HG03342 (cell line): Measurements from ENCODE around the gene KIFC1.

Experiments
- ATAC-seq: cut with Tn5 transposase; IDR thresholded peaks from one replicate; pipeline ENCODE4 v1.9.1; 2021; ENCODE audit warnings: mild to moderate bottlenecking, moderate library complexity; ENCODE audit not compliant: unreplicated experiment

KIFC1 gene

GRCh38 chr6:33424855-33425667, 33.4 kb downstream of the KIFC1 start:
- no peak for ATAC-seq

DNA sequence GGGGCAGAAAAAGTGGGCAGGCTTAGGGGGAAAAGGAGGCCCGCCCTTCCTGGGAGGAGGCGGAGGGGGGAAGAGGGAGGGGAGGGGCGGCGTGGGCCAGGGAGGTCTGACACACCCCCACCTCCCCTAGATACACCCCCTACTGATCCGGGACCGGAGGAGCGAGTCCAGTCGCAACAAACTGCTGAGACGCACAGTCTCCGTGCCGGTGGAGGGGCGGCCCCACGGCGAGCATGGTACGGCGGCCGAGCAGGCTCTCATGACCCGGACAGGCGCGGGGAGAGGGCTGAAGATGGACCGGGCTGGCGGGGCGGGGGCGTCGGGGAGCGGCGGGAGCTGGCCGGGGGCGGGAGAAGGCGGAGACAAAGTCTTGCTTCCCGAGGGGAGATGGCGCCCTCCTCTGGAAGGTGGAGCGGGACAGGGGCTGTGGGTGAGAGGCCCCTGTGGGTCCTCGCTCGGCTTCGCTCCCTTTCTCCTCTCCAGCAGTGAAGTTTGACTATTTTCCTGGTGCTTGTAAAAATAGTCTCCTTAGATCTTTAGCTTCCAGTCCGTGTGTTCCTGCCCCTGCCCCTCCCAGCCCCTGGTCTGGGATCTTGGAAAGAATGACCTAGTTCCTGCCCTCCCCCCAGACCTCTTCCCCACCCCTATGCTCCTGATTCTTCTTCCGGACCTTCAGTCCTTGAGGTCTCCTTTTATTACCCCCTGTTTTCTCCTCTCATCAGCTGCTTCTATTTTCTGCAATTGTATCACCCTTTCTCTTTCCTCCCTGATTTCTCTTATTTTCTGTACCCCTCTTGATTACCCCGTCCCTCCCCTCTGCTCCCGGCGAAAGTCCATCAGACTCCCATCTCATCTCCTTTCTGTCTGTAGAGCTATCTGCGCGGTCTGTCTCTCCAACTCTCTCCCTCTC, 34.3 kb downstream of the KIFC1 start:
- peak; percentile 43 for ATAC-seq

- ATAC-seq: no peak
These were observed 35.2 kb downstream of the KIFC1 start for GRCh38 chr6:33426590-33427511.

DNA sequence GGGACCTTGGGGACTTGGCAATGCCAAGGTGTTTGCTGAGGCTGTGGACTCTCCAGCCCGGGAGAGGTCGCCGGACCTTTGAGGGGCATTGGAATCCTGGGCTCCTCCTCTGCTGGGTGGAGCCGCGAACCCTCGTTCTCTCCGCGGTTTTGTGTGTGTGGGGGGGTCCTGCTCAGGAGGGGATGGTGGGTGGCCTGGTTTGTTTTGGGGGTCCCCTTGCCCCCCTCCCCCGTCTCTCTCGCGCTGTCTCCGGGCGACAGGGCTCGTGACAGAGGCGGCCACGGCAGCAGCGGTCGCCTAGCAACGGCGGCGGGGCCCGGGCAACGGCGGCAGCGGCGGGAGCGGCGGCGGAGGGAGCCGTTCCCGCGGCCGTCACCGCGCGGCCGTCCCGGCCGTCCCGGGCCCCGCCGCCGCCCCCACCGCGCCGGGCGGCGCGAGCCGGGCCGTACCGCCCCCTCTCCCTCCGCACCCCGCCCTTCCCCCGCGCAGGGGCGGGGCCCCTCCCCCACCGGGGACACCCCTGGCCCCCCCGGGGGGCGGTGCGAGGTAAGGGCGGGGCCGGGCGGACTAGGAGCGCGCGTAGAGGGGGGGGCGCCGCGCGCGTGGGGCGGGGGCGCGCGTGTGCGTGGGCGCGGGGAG, 36.1 kb downstream of the KIFC1 start:
- ATAC-seq: no peak

- ATAC-seq: no peak
These were observed 36.8 kb downstream of the KIFC1 start for GRCh38 chr6:33428224-33428965.

DNA sequence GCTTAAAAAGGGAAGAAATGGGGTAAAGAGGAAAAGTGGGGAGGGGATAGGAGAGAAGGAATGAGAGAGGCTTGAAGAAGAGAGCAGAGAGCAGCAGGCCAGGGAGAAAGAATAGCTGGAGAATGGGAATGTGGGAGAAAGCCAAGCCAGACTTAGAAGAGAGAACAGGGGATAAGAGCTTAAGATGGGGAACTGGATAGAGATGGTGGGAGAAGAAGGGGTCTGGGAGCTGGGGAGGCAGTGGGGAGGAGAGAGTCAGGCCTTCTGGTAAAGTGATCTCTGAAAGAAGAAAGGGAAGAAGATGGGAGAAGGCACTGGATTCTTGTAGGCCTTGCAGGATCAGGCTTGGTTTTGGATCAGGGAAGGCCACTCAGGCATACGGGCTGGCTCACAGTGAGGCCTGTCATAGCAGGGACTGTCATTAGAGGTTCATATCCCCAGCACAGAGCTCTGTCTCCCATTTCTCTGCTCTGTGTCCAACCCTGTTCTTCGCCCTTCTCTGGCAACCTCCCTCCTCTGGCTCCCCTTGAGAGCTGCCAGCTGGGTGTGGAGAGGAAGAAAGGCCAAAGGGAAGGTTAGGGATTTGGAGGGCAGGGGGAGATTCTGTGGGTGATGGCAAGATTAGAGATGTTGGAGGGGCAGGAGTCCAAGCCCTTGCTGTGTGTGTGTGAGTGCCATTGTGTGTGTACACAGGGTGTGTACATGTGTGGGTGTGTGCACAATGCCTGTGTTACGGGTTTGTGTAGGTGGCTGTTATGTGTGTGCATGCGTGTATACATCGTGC, 37.5 kb downstream of the KIFC1 start:
- no peak for ATAC-seq

DNA sequence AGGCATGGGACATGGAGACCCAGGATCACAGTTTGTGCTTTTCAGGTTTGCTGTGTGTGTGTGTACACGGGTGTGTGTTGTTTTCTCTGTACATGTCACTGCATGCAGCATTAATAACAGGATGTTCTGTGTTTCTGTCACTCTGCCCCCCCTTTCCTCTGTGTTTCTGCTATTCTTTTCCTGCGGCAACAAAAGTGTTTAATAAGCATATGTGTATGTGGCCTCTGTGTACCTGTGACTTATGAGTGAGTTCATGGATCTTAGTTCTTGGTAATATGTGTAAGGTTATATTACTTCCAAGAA, 38.1 kb downstream of the KIFC1 start:
- no peak for ATAC-seq

GRCh38 chr6:33430334-33430733, 38.7 kb downstream of the KIFC1 start:
- ATAC-seq: no peak

DNA sequence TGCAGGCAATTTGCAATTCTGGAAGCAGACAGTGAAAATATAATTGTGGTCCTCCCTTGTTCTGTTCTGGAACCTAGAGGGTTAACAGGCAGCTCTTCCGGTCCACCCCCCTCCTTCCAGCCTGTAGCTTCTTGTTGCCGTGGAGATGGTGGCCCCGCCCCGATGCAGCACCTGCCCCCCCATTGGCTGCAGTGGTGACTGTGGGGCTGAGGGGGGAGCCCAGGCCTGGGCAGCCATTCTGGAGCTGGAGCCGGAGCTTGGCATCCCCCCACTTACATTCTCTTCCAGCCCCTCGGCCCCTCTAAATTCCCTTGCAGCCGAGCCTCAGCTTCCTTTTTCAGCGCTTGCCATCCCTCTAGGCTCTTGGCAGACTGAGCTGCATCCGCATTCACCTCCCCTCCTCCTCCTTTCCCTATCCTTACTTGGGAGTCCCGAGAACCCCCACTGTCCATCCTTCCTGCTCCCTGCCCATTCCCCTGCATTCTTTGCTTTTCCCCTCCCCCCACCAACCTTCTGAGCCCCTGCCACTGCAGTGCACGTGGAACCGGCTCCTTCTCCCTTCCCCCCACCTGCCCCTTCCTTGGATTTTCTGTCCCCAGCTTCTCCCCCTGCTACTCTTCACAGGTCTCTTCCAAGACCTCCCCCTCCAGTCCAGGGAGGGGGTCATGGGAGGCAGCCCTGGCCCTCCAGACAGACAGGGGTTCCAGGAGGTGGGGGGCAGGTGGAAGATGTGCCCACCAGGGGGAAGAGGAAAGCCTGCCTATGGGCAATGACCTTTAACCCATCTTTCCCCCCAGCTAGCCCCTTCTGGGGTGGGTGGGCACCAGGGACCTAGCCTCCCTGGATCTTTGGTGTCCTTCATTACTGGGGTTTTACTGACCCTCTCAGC, 39.6 kb downstream of the KIFC1 start:
- no peak for ATAC-seq

DNA sequence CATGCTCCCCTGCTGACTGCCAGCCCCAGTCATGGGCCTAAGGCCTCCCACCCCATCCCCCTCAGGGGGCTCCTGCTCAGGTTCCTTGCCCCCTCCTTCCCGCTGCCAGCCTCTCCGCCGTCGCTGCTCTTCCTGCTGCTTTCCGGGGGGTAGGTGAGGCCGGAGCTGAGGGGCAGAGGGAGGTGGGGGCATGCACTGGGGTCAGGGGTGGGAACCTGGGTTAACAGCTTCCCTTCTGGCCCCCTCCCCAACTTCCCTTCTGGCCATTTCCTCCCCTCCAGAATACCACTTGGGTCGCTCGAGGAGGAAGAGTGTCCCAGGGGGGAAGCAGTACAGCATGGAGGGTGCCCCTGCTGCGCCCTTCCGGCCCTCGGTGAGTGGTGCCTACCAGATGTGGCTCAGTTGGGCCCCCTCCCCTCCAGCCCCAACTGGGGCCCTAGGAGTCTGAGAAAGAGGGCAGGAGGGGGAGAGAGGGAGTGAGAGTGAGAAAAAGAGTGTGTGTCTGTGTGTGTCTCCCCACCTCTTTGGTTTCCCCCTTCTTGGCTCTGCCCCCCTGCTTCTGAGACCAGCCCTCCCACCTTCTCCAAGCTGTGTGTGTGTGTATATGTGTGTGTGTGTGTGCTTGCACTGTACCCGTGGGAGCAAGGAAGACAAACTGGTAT, 40.4 kb downstream of the KIFC1 start:
- no peak for ATAC-seq

DNA sequence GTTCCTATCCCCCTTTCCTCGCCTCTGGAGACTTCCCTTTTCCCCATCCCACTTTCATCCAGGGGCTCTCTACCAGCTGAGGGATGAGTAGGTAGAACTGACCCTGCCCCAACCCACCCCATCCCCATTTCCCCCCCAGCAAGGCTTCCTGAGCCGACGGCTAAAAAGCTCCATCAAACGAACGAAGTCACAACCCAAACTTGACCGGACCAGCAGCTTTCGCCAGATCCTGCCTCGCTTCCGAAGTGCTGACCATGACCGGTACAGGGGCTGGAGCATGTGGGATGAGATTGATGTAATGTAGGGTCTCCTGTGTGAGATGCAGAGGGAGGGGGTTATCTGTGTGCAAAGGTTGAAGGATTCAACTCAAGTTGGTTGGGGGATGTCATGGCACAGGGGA, 40.9 kb downstream of the KIFC1 start:
- ATAC-seq: no peak

- no peak for ATAC-seq
These were observed 41.4 kb downstream of the KIFC1 start for GRCh38 chr6:33433001-33433543.

DNA sequence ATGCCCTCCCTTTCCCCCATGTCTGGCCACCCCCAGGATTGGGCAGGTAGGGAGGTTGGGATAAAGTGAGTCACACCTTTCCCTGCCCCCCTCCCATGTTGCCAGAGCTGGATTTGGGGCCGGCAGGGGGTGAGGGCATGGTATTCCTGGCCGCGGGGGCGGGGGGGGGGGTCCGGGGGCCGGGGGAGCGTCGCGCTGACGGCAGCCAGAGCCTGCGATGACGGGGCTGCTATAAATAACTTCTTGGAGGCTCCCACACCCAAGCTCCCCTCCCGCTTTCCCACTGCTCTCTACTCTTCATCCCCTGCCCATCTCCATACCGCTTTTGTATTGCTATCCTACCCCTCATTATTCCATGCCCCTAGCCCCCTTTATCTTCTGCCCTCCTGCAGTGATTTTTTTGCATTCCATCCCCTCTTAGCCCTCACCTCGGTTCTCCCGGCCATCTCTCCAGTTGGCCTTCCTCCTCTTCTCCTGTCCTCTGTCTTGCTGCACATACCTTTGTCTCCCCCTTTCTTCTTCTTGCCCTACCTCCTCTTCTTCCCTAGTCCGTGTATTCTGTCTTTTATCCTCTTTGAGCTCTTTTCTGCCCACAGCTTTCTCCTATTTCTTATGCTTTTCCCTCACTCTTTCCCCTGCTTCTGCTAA, 42.0 kb downstream of the KIFC1 start:
- no peak for ATAC-seq

DNA sequence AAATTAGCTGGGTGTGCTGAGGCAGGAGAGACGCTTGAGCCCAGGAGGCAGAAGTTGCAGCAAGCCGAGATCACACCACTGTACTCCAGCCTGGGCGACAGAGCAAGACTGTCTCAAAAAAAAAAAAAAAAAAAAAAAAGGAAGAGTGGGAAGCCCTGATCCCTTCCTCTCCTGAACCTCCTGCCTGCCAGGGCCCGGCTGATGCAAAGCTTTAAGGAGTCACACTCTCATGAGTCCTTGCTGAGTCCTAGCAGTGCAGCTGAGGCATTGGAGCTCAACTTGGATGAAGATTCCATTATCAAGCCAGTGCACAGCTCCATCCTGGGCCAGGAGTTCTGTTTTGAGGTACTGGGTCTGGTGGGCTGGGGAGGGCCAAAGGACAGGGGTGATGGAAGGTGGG, 43.3 kb downstream of the KIFC1 start:
- ATAC-seq: no peak

- ATAC-seq: no peak
These were observed 46.0 kb downstream of the KIFC1 start for GRCh38 chr6:33437666-33438065.

GRCh38 chr6:33438978-33439594, 47.5 kb downstream of the KIFC1 start:
- no peak for ATAC-seq
